ENCODE results near the gene IDH2. TPM values are rescaled to one million over a fixed set of nuclear protein-coding genes. Genes with fewer than 3 reads are reported as not detected.

IDH2 gene
- total and polyA plus RNA-seq, 2 experiments from 2014 or later = 406 to 712 TPM

- peaks cover 24% of the 10 kb centered on the region for H3K36me3 ChIP-seq
- peaks cover 20% of the 10 kb centered on the region for H3K4me1 ChIP-seq (ENCODE audit: low read depth)
Measured at GRCh38 chr15:90091156-90091931, 10.9 kb downstream of the IDH2 start.

GRCh38 chr15:90090226-90090848 is 11.9 kb downstream of the IDH2 start:
- no peaks in the 10 kb centered on the region for H3K9me3 ChIP-seq (ENCODE audit: low read depth)
- no peak overlapping the region for H3K4me3 ChIP-seq
- H3K4me1 ChIP-seq (ENCODE audit: low read depth) = peaks cover 15% of the 10 kb centered on the region
- H3K27ac ChIP-seq = no peak overlapping the region
- H3K36me3 ChIP-seq = peaks cover 32% of the 10 kb centered on the region
- TF ChIP-seq CTCF (IDR thresholded peaks at IDR 0.05; ENCODE audit: low read depth, low read length) = no peak
- DNase-seq (ENCODE audit: low read depth in 1 of 2, low spot score in 1 of 2) = no peak
- no peaks in the 10 kb centered on the region for H3K27me3 ChIP-seq

More at GRCh38 chr15:90091156-90091931, 10.9 kb downstream of the IDH2 start:
- no peak overlapping the region for H3K4me3 ChIP-seq
- no peak overlapping the region for H3K27ac ChIP-seq
- H3K27me3 ChIP-seq = no peaks in the 10 kb centered on the region
- no peak for DNase-seq (ENCODE audit: low read depth in 1 of 2, low spot score in 1 of 2)
- TF ChIP-seq CTCF (IDR thresholded peaks at IDR 0.05; ENCODE audit: low read depth, low read length) = no peak
- H3K9me3 ChIP-seq (ENCODE audit: low read depth) = no peaks in the 10 kb centered on the region

- no peaks in the 10 kb centered on the region for H3K4me1 ChIP-seq (ENCODE audit: low read depth)
- DNase-seq (ENCODE audit: low read depth in 1 of 2, low spot score in 1 of 2) = peak in 1 of 2 donors; percentile 36
- H3K27me3 ChIP-seq = no peaks in the 10 kb centered on the region
- TF ChIP-seq CTCF (IDR thresholded peaks at IDR 0.05; ENCODE audit: low read depth, low read length) = peak; percentile 28
- no peaks in the 10 kb centered on the region for H3K9me3 ChIP-seq (ENCODE audit: low read depth)
- H3K36me3 ChIP-seq = peaks cover 50% of the 10 kb centered on the region
- no peak overlapping the region for H3K4me3 ChIP-seq
- no peak overlapping the region for H3K27ac ChIP-seq
Measured at GRCh38 chr15:90087454-90088154, 14.7 kb downstream of the IDH2 start.

GRCh38 chr15:90086868-90087268 is 15.4 kb downstream of the IDH2 start:
- no peak overlapping the region for H3K27ac ChIP-seq
- peaks cover 52% of the 10 kb centered on the region for H3K36me3 ChIP-seq
- peak; percentile 78 for TF ChIP-seq CTCF (IDR thresholded peaks at IDR 0.05; ENCODE audit: low read depth, low read length)
- DNase-seq (ENCODE audit: low read depth in 1 of 2, low spot score in 1 of 2) = peak in 1 of 2 donors; percentile 53
- no peaks in the 10 kb centered on the region for H3K9me3 ChIP-seq (ENCODE audit: low read depth)
- H3K4me1 ChIP-seq (ENCODE audit: low read depth) = no peaks in the 10 kb centered on the region
- no peaks in the 10 kb centered on the region for H3K27me3 ChIP-seq
- H3K4me3 ChIP-seq = no peak overlapping the region

- DNase-seq (ENCODE audit: low read depth in 1 of 2, low spot score in 1 of 2) = no peak
- H3K27ac ChIP-seq = no peak overlapping the region
- peaks cover 52% of the 10 kb centered on the region for H3K36me3 ChIP-seq
- H3K4me1 ChIP-seq (ENCODE audit: low read depth) = no peaks in the 10 kb centered on the region
- no peaks in the 10 kb centered on the region for H3K27me3 ChIP-seq
- no peak overlapping the region for H3K4me3 ChIP-seq
- TF ChIP-seq CTCF (IDR thresholded peaks at IDR 0.05; ENCODE audit: low read depth, low read length) = no peak
- no peaks in the 10 kb centered on the region for H3K9me3 ChIP-seq (ENCODE audit: low read depth)
Measured at GRCh38 chr15:90085565-90085964, 16.7 kb downstream of the IDH2 start.

Data from cardiac muscle cell (in vitro differentiated cells and primary cell).